CD4-positive, alpha-beta T cell (primary cell): Measurements from ENCODE around the gene COL1A1. TPM values are rescaled to one million over a fixed set of nuclear protein-coding genes. Genes with fewer than 3 reads are reported as not detected.

Source experiments
- ATAC-seq: fragments of 200-7000 bp; cut with Tn5 transposase; one replicate; pipeline ENCODE4 v1.10.0; 2022; ENCODE audit warnings: mild to moderate bottlenecking; ENCODE audit not compliant: poor library complexity
- CTCF ChIA-PET: fragments of 350-600 bp; sonication (Branson Sonifier 250); formaldehyde crosslinking; loops from one replicate; lab custom pipeline; 2021; ENCODE audit warnings: antibody characterized with exemption, inconsistent platforms; lab: Charles Lee
- POLR2A ChIA-PET: fragments of 350-600 bp; sonication (Branson Sonifier 250); formaldehyde crosslinking; loops from one replicate; lab custom pipeline; 2021; ENCODE audit warnings: antibody characterized with exemption, inconsistent platforms; lab: Charles Lee
- DNase-seq, 14 experiments: peaks; one replicate each; pipeline ENCODE4 v3.0.0-alpha.2; 2013 to 2020; ENCODE audit warnings: mixed read lengths in 2 of 14
- H3K27ac ChIP-seq, 2 donors: one replicate each; pipeline versions ENCODE4 v1.5.1 to v1.7.0; 2013; ENCODE audit warnings: low read length in 2 of 2, low read depth in 1 of 2, mild to moderate bottlenecking in 1 of 2
- H3K27me3 ChIP-seq, 2 experiments: 1 replicate in 1 of 2; 2 replicates in 1 of 2; pipeline versions ENCODE4 v1.6.1 to v1.7.0; 2013; ENCODE audit warnings: low read length in 2 of 2, control low read depth in 1 of 2, mild to moderate bottlenecking in 1 of 2, moderate library complexity in 1 of 2; ENCODE audit not compliant: insufficient read depth in 2 of 2, control insufficient read depth in 1 of 2
- H3K36me3 ChIP-seq: one replicate; pipeline ENCODE4 v1.6.1; 2013; ENCODE audit warnings: low read length, control low read depth; ENCODE audit not compliant: insufficient read depth
- H3K4me1 ChIP-seq: one replicate; pipeline ENCODE4 v1.6.1; 2013; ENCODE audit warnings: low read length, control low read depth; ENCODE audit not compliant: insufficient read depth
- H3K4me3 ChIP-seq: one replicate; pipeline ENCODE4 v1.5.1; 2013; ENCODE audit warnings: mild to moderate bottlenecking, low read length, moderate library complexity
- H3K9me3 ChIP-seq, 2 experiments: 1 replicate in 1 of 2; 2 replicates in 1 of 2; pipeline versions ENCODE4 v1.6.1 to v1.7.0; 2013; ENCODE audit warnings: low read length in 2 of 2, mild to moderate bottlenecking in 2 of 2, control low read depth in 1 of 2, moderate library complexity in 1 of 2; ENCODE audit not compliant: control insufficient read depth in 1 of 2, insufficient read depth in 1 of 2
- H3K27ac Mint-ChIP-seq: one replicate; pipeline ENCODE4 v1.8.0; 2020; ENCODE audit warnings: mixed read lengths
- H3K27me3 Mint-ChIP-seq: one replicate; pipeline ENCODE4 v1.8.0; 2021; ENCODE audit warnings: mixed read lengths
- H3K36me3 Mint-ChIP-seq: one replicate; pipeline ENCODE4 v1.8.0; 2021; ENCODE audit warnings: low read depth, mixed read lengths
- H3K4me1 Mint-ChIP-seq: one replicate; pipeline ENCODE4 v1.8.0; 2021; ENCODE audit warnings: low read depth, mixed read lengths
- H3K4me3 Mint-ChIP-seq: one replicate; pipeline ENCODE4 v1.8.0; 2020; ENCODE audit warnings: mild to moderate bottlenecking, mixed read lengths
- H3K9me3 Mint-ChIP-seq: one replicate; pipeline ENCODE4 v1.8.0; 2020; ENCODE audit warnings: mixed read lengths
- intact Hi-C, 2 experiments: fragments of 100-400 bp; cut with DNase I in 1 of 2; cut with micrococcal nuclease in 1 of 2; formaldehyde crosslinking; loops; one replicate each; pipeline versions ENCODE4 v1.15.1 to v1.9.0; 2023 to 2025; cut with DNase I, micrococcal nuclease
- total RNA-seq, 174 experiments: library from RNA in 2 of 174; stranded (reverse) in 2 of 174; gene quantifications; one replicate each; pipeline ENCODE4 v1.2.3 and lab custom pipeline; 2021 to 2026
- TF ChIP-seq, protein P1 (sequence below): fragments of 200-600 bp; IDR thresholded peaks from one replicate; pipeline ENCODE4 v1.8.0; 2022; ENCODE audit warnings: antibody characterized with exemption, mild to moderate bottlenecking

Gene COL1A1
- total RNA-seq, 2 experiments from 2014 or later, result 10.0 to 11.4 TPM

GRCh38 chr17:50172936-50173334 lies 28.5 kb downstream of the COL1A1 start:
- no peaks in the 10 kb centered on the region for H3K27me3 Mint-ChIP-seq
- peaks cover 13% of the 10 kb centered on the region for H3K4me1 Mint-ChIP-seq
- no peak for DNase-seq
- no peak for ATAC-seq
- H3K9me3 Mint-ChIP-seq, result no peaks in the 10 kb centered on the region
- ChIA-PET CTCF (no interaction called here), POLR2A (no interaction called here)
- peaks cover 22% of the 10 kb centered on the region for H3K4me1 ChIP-seq
- intact Hi-C loops, result no loop called here
- no peak overlapping the region for H3K4me3 Mint-ChIP-seq
- no peaks in the 10 kb centered on the region for H3K36me3 Mint-ChIP-seq
- no peak overlapping the region for H3K4me3 ChIP-seq
- H3K27ac Mint-ChIP-seq, result no peak overlapping the region
- H3K27me3 ChIP-seq, result no peaks in the 10 kb centered on the region
- TF ChIP-seq, protein P1, sequence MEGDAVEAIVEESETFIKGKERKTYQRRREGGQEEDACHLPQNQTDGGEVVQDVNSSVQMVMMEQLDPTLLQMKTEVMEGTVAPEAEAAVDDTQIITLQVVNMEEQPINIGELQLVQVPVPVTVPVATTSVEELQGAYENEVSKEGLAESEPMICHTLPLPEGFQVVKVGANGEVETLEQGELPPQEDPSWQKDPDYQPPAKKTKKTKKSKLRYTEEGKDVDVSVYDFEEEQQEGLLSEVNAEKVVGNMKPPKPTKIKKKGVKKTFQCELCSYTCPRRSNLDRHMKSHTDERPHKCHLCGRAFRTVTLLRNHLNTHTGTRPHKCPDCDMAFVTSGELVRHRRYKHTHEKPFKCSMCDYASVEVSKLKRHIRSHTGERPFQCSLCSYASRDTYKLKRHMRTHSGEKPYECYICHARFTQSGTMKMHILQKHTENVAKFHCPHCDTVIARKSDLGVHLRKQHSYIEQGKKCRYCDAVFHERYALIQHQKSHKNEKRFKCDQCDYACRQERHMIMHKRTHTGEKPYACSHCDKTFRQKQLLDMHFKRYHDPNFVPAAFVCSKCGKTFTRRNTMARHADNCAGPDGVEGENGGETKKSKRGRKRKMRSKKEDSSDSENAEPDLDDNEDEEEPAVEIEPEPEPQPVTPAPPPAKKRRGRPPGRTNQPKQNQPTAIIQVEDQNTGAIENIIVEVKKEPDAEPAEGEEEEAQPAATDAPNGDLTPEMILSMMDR, result no peak
- no peaks in the 10 kb centered on the region for H3K36me3 ChIP-seq
- H3K27ac ChIP-seq, result no peak overlapping the region
- no peaks in the 10 kb centered on the region for H3K9me3 ChIP-seq

DNA sequence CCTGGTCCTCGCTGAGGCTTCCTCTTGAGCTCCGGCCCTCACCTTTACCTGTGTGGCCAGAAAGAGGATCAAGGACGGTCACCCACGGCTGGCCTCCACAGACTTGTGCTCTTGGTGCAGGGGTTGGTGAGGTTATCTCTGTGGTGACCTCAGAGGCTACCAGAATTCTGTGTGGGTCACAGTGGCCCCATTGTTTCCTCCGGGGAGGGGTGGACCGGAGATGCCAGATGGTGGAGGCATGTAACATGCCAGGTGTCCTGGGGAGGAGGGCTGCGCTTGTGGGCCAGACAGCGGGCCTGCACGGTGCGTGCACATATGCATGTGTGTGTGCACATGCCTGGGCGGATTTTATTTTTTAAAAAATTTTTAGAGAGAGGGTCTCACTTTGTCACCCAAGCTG lies 29.3 kb downstream of the COL1A1 start:
- ChIA-PET POLR2A (no interaction called here), CTCF (no interaction called here)
- Histone ChIP-seq H3K27me3 (no peaks in the 10 kb centered on the region), H3K36me3 (no peaks in the 10 kb centered on the region), H3K27ac (no peak overlapping the region), H3K9me3 (no peaks in the 10 kb centered on the region), H3K4me3 (no peak overlapping the region), H3K4me1 (peaks cover 18% of the 10 kb centered on the region)
- DNase-seq (no peak), ATAC-seq (no peak)
- TF ChIP-seq, protein P1, result no peak
- intact Hi-C loops, result no loop called here
- Mint-ChIP-seq H3K4me1 (peaks cover 12% of the 10 kb centered on the region), H3K27me3 (no peaks in the 10 kb centered on the region), H3K36me3 (no peaks in the 10 kb centered on the region), H3K27ac (no peak overlapping the region), H3K4me3 (no peak overlapping the region), H3K9me3 (no peaks in the 10 kb centered on the region)

GRCh38 chr17:50171371-50172071 lies 29.9 kb downstream of the COL1A1 start:
- ChIA-PET CTCF (no interaction called here), POLR2A (no interaction called here)
- H3K27me3 ChIP-seq, result no peaks in the 10 kb centered on the region
- intact Hi-C loops, result no loop called here
- ATAC-seq, result no peak
- Mint-ChIP-seq H3K4me1 (peaks cover 12% of the 10 kb centered on the region), H3K36me3 (no peaks in the 10 kb centered on the region), H3K9me3 (no peaks in the 10 kb centered on the region), H3K4me3 (no peak overlapping the region), H3K27ac (no peak overlapping the region), H3K27me3 (no peaks in the 10 kb centered on the region)
- H3K9me3 ChIP-seq, result no peaks in the 10 kb centered on the region
- H3K4me3 ChIP-seq, result no peak overlapping the region
- H3K27ac ChIP-seq, result no peak overlapping the region
- H3K4me1 ChIP-seq, result peaks cover 18% of the 10 kb centered on the region
- H3K36me3 ChIP-seq, result no peaks in the 10 kb centered on the region
- TF ChIP-seq, protein P1, result no peak
- no peak for DNase-seq
